Activated effector memory CD4-positive, alpha-beta T cell treated with anti-CD3 and anti-CD28 coated beads, Interleukin-2, amount 50 U/mL, for 16 hours (primary cell): ENCODE measurements around the gene OR10H4.
"Not testable (repeated sequence)": the region's sequence is repeated elsewhere in the genome, so short reads cannot be mapped to it uniquely, and the experiment has no call there.

ENCODE experiments used
- DNase-seq: peaks from one replicate; pipeline ENCODE4 v3.0.0-alpha.2; 2020

The OR10H4 gene

GRCh38 chr19:15944401-15944800, 4.4 kb upstream of the OR10H4 start:
- DNase-seq: no peak

GRCh38 chr19:15945301-15945700, 3.5 kb upstream of the OR10H4 start:
- no peak for DNase-seq

- no peak for DNase-seq
Measured at GRCh38 chr19:15954820-15955219, 6.0 kb downstream of the OR10H4 start.

- no peak for DNase-seq
Measured at GRCh38 chr19:15962319-15962718, 13.5 kb downstream of the OR10H4 start.

- no peak for DNase-seq
Measured at GRCh38 chr19:15964231-15964630, 15.4 kb downstream of the OR10H4 start.

GRCh38 chr19:15971224-15971780, 22.5 kb downstream of the OR10H4 start:
- DNase-seq: no peak

GRCh38 chr19:15972043-15972442, 23.2 kb downstream of the OR10H4 start:
- DNase-seq: not testable (repeated sequence)

- no peak for DNase-seq
Measured at GRCh38 chr19:15974856-15975255, 26.0 kb downstream of the OR10H4 start.

GRCh38 chr19:15976836-15977689, 28.3 kb downstream of the OR10H4 start:
- no peak for DNase-seq

- DNase-seq: no peak
Measured at GRCh38 chr19:15977690-15978089, 28.9 kb downstream of the OR10H4 start.

GRCh38 chr19:15979293-15979692, 30.5 kb downstream of the OR10H4 start:
- no peak for DNase-seq

- DNase-seq: not testable (repeated sequence)
Measured at GRCh38 chr19:15985831-15986230, 37.0 kb downstream of the OR10H4 start.

GRCh38 chr19:15986701-15987100, 37.9 kb downstream of the OR10H4 start:
- no peak for DNase-seq

- DNase-seq: no peak
Measured at GRCh38 chr19:15989889-15990288, 41.1 kb downstream of the OR10H4 start.

GRCh38 chr19:15991602-15992001, 42.8 kb downstream of the OR10H4 start:
- DNase-seq: no peak

- DNase-seq: no peak
Measured at GRCh38 chr19:15992014-15992413, 43.2 kb downstream of the OR10H4 start.

GRCh38 chr19:15995536-15995935, 46.7 kb downstream of the OR10H4 start:
- no peak for DNase-seq

- no peak for DNase-seq
Measured at GRCh38 chr19:15998166-15998565, 49.4 kb downstream of the OR10H4 start.
